HG02610 (cell line): ENCODE data around the gene CLDN24.
"Not testable (repeated sequence)": the region's sequence is repeated elsewhere in the genome, so short reads cannot be mapped to it uniquely, and the experiment has no call there.

Experiments used
- ATAC-seq: cut with Tn5 transposase; IDR thresholded peaks from one replicate; pipeline ENCODE4 v1.9.1; 2021; ENCODE audit warnings: mild to moderate bottlenecking, moderate library complexity; ENCODE audit not compliant: unreplicated experiment

CLDN24 gene

GRCh38 chr4:183347566-183347965, 25.3 kb upstream of the CLDN24 start:
- no peak for ATAC-seq

GRCh38 chr4:183347146-183347545, 24.9 kb upstream of the CLDN24 start:
- ATAC-seq: no peak

- ATAC-seq: no peak
These were observed 23.0 kb upstream of the CLDN24 start for GRCh38 chr4:183345261-183345660.

- no peak for ATAC-seq
These were observed 22.5 kb upstream of the CLDN24 start for GRCh38 chr4:183344523-183345255.

GRCh38 chr4:183343730-183344129, 21.5 kb upstream of the CLDN24 start:
- no peak for ATAC-seq

- ATAC-seq: no peak
These were observed 20.6 kb upstream of the CLDN24 start for GRCh38 chr4:183342541-183343533.

GRCh38 chr4:183337833-183338232, 15.6 kb upstream of the CLDN24 start:
- no peak for ATAC-seq

- no peak for ATAC-seq
These were observed 15.1 kb upstream of the CLDN24 start for GRCh38 chr4:183337349-183337748.

GRCh38 chr4:183335369-183335940, 13.2 kb upstream of the CLDN24 start:
- ATAC-seq: no peak

GRCh38 chr4:183333983-183334382, 11.8 kb upstream of the CLDN24 start:
- no peak for ATAC-seq

GRCh38 chr4:183333202-183333601, 11.0 kb upstream of the CLDN24 start:
- no peak for ATAC-seq

GRCh38 chr4:183332447-183332846, 10.2 kb upstream of the CLDN24 start:
- ATAC-seq: no peak

- no peak for ATAC-seq
These were observed 8.6 kb upstream of the CLDN24 start for GRCh38 chr4:183330841-183331240.

GRCh38 chr4:183329954-183330742, 7.9 kb upstream of the CLDN24 start:
- ATAC-seq: no peak

- no peak for ATAC-seq
These were observed 7.0 kb upstream of the CLDN24 start for GRCh38 chr4:183329244-183329643.

- no peak for ATAC-seq
These were observed 6.6 kb upstream of the CLDN24 start for GRCh38 chr4:183328832-183329231.

GRCh38 chr4:183327827-183328226, 5.6 kb upstream of the CLDN24 start:
- ATAC-seq: no peak

- ATAC-seq: no peak
These were observed 4.6 kb upstream of the CLDN24 start for GRCh38 chr4:183326853-183327252.

GRCh38 chr4:183326387-183326786, 4.2 kb upstream of the CLDN24 start:
- not testable (repeated sequence) for ATAC-seq

GRCh38 chr4:183324619-183325018, 2.4 kb upstream of the CLDN24 start:
- no peak for ATAC-seq

GRCh38 chr4:183324056-183324455, 1.8 kb upstream of the CLDN24 start:
- not testable (repeated sequence) for ATAC-seq
